Muscle layer of duodenum (tissue), 2 donors: Measurements from ENCODE around the gene KRTAP20-2.

Experiments
- H3K27ac ChIP-seq: one replicate; pipeline ENCODE4 v1.7.0; 2013; ENCODE audit warnings: mild to moderate bottlenecking, low read length
- H3K27me3 ChIP-seq: one replicate; pipeline ENCODE4 v1.7.0; 2013; ENCODE audit warnings: low read depth, mild to moderate bottlenecking, control low read depth, low read length
- H3K36me3 ChIP-seq, 2 donors: one replicate each; pipeline ENCODE4 v1.7.0; 2013; ENCODE audit warnings: low read length in 2 of 2, control low read depth in 1 of 2, mild to moderate bottlenecking in 1 of 2; ENCODE audit not compliant: insufficient read depth in 2 of 2, control insufficient read depth in 1 of 2
- H3K4me1 ChIP-seq, 2 donors: one replicate each; pipeline ENCODE4 v1.7.0; 2013; ENCODE audit warnings: low read length in 2 of 2, mild to moderate bottlenecking in 2 of 2, control low read depth in 1 of 2, moderate library complexity in 1 of 2; ENCODE audit not compliant: insufficient read depth in 2 of 2, control insufficient read depth in 1 of 2
- H3K4me3 ChIP-seq, 2 donors: one replicate each; pipeline ENCODE4 v1.7.0; 2013; ENCODE audit warnings: low read length in 2 of 2, low read depth in 1 of 2, mild to moderate bottlenecking in 1 of 2
- H3K9me3 ChIP-seq, 2 donors: one replicate each; pipeline ENCODE4 v1.7.0; 2013; ENCODE audit warnings: low read length in 2 of 2, control low read depth in 1 of 2, mild to moderate bottlenecking in 1 of 2; ENCODE audit not compliant: control insufficient read depth in 1 of 2
- donor health status: healthy.

Gene KRTAP20-2

DNA sequence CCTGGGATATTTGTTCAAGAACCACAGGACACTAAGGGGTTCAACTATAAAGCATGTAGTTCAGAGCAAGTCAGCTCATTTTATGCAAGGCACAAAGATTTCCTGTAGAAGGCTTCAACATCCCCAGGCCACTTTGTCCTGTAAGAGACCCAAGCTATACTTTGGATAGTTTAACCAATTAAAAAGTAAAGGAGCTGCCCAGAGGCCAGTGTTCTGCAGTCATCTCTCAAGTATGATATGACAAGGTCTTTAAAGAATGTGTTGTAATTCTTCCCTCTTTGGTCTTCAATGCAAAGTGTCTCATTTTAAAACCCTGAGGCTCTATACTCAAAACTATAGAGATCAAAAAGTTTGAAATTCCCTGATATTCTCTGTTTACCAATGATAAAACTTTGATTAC lies 41.7 kb downstream of the KRTAP20-2 start:
- Histone ChIP-seq H3K27ac (no peak overlapping the region), H3K9me3 (peaks cover 0 to 4% of the 10 kb centered on the region in 2 donors), H3K4me1 (no peaks in the 10 kb centered on the region), H3K27me3 (no peaks in the 10 kb centered on the region), H3K4me3 (no peak overlapping the region), H3K36me3 (no peaks in the 10 kb centered on the region)

DNA sequence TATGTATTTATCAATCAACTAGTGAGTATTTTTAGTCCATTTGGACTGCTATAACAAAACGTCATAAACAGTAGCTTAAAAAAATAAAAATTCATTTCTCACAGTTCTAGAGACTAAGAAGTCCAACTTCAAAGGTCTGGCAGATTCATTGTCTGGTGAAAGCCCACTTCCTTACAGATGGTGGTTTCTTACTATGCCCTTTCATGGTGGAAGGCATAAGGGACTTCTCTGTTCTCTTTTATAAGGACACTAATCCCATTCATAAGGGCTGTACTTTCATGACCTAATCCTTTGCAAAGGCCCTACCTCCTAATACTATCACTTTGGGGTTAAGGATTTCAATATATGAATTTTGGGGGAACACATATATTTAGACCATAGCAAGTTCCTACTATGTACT lies 45.6 kb downstream of the KRTAP20-2 start:
- H3K9me3 ChIP-seq = no peaks in the 10 kb centered on the region
- H3K4me3 ChIP-seq = no peak overlapping the region
- H3K4me1 ChIP-seq = no peaks in the 10 kb centered on the region

DNA sequence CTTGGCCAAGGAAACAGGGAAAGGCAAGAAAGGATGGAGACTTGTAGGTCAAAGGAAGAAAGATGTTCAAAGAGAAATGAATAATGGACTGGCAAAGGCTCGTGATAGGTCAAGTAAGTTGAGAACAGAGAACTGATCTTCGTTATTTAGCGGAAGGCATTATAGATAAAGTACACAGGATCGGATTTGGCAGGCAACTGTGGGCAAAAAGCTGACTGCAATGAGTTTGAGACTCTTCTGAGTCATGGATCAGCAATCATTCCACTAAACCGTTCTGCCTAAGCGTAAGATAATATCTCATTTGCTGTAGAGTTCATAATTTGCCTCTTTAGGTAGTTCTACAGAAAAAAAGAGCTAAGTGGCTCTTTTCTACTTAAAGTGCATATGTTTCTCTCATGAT lies 49.5 kb downstream of the KRTAP20-2 start:
- Histone ChIP-seq H3K27me3 (no peaks in the 10 kb centered on the region), H3K4me3 (no peak overlapping the region), H3K36me3 (no peaks in the 10 kb centered on the region), H3K9me3 (no peaks in the 10 kb centered on the region), H3K4me1 (no peaks in the 10 kb centered on the region), H3K27ac (no peak overlapping the region)

More for the DNA sequence above, 45.6 kb downstream of the KRTAP20-2 start:
- no peak overlapping the region for H3K27ac ChIP-seq
- no peaks in the 10 kb centered on the region for H3K27me3 ChIP-seq
- H3K36me3 ChIP-seq = no peaks in the 10 kb centered on the region
